Hepatocyte (in vitro differentiated cells): ENCODE results near the gene STAC.

Experiments
- EZH2 ChIP-seq: fragments of 200-600 bp; sonication (generic); IDR thresholded peaks from 2 replicates; pipeline ENCODE4 v1.6.1; 2016; ENCODE audit warnings: antibody characterized with exemption, mild to moderate bottlenecking, borderline replicate concordance
- TF ChIP-seq, protein P1 (sequence below): fragments of 200-600 bp; sonication (generic); IDR thresholded peaks from 2 replicates; pipeline ENCODE4 v1.5.1; 2016; ENCODE audit warnings: antibody characterized with exemption, mild to moderate bottlenecking; ENCODE audit not compliant: poor library complexity

DNA sequence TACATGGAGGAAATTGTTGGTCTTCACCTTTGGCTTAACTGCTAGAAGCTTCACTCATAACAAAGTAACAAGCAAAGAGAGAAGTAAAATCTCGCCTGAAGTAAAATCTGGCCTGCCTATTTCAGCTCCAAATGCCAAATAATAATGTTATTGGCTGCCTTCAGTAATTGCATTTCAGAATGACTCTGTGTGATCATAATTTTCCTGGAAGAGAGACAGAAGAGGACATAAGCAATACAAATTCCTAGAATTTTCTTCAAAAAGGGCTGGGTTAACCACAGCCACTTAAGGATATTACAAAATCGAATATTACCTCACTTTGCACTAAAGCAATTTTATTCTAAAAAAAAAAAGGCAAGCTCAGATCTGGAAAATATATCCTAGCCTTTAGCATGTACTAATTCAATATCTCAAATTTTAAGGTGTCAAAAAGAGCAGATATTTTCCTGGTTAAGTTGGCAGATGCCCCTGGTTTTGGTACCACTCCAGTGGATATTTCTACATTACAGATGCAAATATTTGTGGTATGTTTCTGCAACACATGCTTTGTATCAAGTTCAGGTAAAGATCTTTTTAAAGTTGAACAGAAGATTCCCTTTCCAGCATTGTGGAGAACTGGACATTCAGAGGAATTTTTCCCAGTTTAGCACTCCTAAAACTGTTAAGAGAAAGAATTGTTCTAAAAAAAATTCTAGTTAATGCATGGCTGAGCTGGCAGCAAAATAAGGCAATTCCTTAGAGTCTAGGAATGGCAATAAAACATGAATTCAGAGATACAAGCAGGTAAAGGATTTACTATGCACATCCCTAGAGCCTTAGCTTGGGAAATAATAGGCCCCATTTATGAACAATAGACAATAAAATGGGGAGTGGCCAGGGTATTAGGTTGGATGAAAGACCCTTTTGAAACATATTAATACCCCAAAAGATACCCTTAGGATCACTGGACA is 116.7 kb downstream of the STAC start:
- TF ChIP-seq, protein P1, sequence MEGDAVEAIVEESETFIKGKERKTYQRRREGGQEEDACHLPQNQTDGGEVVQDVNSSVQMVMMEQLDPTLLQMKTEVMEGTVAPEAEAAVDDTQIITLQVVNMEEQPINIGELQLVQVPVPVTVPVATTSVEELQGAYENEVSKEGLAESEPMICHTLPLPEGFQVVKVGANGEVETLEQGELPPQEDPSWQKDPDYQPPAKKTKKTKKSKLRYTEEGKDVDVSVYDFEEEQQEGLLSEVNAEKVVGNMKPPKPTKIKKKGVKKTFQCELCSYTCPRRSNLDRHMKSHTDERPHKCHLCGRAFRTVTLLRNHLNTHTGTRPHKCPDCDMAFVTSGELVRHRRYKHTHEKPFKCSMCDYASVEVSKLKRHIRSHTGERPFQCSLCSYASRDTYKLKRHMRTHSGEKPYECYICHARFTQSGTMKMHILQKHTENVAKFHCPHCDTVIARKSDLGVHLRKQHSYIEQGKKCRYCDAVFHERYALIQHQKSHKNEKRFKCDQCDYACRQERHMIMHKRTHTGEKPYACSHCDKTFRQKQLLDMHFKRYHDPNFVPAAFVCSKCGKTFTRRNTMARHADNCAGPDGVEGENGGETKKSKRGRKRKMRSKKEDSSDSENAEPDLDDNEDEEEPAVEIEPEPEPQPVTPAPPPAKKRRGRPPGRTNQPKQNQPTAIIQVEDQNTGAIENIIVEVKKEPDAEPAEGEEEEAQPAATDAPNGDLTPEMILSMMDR: no peak
- TF ChIP-seq EZH2: no peak
